HG02970 (cell line): ENCODE results near the gene ACOX3.
"Not testable (repeated sequence)": the region's sequence is repeated elsewhere in the genome, so short reads cannot be mapped to it uniquely, and the experiment has no call there.

Experiments
- ATAC-seq: cut with Tn5 transposase; IDR thresholded peaks from one replicate; pipeline ENCODE4 v1.9.1; 2021; ENCODE audit warnings: mild to moderate bottlenecking, moderate library complexity, moderate number of reproducible peaks; ENCODE audit not compliant: unreplicated experiment, low FRiP score

The ACOX3 gene

DNA sequence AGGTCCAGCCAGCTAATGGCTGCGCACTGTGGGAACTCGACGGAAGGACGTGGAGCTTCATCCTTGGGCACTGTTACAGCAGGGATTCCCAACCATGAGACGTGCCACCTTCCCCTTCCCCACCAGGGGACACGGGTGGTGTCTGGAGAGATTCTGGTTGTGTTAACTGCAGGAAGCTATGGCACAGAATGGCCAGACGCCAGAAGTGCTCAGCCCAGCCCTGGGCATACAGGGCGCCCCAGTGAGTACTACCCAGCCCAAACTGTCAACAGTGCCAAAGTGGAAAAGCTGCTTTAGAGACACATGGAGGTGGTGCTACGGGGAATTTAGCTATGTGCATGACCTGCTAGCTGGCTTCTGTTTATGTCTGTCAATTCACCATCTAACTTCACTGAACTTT is 32.8 kb downstream of the ACOX3 start:
- ATAC-seq: no peak

DNA sequence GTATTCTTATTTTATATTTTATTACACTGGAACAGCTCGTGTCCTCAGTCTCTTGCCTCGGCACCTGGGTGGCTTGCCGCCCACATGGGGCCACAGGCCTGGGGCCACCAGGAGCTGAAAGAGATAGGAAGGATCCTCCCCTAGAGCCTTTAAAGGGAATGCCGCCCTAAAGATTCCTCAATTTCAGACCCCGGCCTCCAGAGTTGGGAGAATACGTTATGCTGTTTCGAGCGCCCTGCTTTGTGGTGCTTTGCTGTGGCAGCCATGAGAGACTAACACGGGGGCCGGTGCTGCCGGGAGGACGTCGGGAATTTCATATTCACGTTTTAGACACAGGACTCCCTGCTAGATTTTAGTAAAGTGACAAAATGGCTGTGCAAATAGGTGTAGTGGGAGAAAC is 33.2 kb downstream of the ACOX3 start:
- no peak for ATAC-seq

DNA sequence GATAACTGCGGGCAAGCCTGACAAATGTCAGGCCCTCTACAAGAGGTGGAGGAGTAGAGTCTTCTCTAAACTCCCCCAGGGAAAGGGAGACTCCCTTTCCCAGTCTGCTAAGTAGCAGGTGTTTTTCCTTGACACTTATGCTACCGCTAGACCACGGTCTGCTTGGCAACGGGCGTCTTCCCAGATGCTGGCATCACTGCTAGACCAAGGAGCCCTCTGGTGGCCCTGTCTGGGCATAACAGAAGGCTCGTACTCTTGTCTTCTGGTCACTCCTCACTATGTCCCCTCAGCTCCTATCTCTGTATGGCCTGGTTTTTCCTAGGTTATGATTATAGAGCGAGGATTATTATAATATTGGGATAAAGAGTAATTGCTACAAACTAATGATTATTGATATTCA is 33.6 kb downstream of the ACOX3 start:
- not testable (repeated sequence) for ATAC-seq

DNA sequence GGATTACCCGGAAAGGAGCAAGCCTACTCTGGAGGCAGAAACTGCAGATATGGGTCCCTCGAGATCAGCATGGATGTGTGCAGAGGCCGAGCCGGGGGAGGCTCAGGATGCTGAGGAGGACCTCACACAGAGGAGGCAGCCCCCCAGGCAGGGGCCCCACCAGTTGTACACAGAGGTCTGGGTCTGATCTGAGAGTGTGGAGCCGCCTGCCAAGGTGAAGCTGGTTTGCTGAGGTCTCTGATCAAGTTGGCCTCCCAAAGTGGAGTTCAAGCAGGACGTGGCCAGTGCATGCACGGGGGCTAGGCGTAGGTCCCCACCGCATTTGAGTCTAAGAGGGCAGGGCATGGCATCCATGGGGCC is 35.0 kb downstream of the ACOX3 start:
- ATAC-seq: no peak

DNA sequence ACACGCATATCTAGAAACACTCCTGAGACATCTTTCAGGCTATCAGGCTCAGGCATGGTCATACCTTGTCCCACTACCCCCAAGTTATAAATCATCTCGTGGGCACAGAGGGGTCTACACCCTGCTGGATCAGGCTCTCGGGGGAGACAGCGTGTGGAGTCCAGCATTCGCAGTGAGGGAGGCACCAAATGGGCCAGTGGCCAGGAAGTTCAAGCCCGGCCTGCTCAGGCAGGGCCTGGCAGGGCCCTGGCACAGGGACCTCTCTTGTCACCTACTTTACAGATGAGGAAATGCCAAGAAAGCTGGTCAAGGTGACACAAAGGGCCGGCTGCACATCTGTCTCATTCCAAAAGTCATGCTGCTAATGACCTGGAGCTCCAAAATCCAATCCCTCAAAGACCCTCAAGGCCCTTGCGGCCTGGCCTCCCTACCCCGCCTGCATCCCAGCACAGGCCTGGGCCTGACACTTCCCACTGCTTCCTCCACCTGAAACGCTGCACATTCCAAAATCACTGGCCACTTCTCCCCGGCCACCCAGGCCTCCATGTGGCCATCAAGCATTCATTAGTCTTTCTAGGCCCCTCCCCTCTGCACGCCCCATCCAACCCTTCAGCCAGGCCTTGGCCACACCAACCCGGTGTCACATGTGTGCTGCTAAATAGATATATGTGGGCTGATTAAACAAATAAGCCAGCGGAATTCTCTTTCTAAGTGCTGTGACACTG is 35.6 kb downstream of the ACOX3 start:
- no peak for ATAC-seq

DNA sequence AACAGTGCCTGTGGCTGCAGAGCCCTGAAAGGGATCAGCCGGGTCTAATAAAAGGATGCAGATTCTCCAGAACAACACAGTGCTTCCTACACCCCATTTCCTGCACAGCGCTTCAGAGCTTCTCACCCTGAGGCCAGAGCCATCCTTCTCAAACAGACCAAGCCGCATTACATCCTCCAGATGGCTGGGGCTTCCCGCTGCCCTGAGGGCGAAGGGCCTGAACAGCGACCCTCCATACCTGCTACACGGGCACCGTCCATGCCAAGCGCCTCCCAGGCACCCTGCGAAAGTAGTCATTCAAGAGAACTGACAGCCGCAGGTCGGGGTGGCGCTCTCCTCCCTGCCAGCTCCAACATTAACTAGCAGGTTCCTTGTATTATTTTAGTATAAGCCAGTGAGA is 36.5 kb downstream of the ACOX3 start:
- no peak for ATAC-seq

DNA sequence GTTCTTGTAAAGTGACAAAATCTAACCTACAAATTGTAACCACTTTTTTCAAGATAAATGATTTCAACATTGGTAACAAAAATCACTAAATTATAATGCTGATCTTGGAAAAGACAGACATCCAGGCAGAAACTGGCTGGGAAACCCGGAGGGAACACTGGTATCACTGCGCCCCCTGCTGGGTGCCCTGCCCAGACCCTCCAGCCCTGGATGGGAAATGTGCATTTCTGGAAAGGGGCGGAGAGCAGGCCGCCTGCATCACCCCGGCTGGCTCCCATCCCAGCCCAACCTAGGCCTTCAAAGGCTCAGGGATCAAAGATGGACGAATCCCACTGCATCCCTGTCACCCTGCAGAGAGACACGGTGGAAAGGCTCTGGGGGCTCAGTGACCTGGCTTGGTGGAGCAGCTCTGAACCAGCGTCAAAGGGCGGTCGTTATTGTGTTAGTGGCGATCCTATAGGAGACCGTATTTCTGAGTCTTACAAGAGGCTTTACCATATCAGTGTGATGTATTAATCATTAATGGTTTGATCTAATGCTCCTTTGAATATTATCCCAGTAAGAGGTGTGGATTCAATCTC is 37.3 kb downstream of the ACOX3 start:
- no peak for ATAC-seq

DNA sequence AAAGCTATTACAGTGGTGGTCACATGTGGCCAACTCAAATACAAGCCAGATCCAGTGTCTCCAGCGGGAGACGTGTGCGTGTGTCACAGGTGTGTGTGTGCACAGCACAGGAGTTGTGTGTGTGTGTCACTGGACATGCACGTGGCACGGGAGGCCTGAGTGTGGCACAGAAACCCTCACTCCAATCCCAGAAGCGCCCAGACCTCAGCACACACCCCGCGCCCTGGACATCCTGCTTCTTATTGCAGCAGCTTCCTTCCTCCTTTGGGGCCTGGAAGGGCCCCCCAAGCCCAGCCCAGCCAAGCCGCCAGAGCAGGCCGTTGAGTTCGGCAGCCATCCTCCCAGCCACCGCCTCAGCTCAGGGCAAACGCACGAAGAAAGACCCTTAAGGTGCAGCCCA is 37.9 kb downstream of the ACOX3 start:
- ATAC-seq: no peak

DNA sequence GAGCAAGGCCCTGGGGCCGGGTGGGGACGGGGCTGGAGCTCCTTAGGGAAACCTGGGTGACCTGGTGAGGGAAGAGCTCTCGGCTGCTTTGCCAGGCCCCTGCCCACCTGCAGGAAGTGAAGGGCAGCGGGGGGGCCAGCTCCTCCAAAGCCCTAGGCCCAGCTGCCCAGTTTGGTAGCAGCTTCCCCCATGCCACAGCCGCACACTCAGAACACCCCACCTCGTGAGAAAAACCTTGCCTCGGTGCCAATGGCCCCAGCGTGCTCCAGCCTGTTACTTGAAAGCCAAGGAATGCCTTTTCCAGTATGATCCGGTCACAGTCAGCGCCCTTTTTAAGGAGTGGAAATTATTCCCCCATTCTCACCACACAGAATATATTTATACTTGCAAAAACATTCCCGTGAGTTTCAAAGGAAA is 38.3 kb downstream of the ACOX3 start:
- ATAC-seq: no peak

DNA sequence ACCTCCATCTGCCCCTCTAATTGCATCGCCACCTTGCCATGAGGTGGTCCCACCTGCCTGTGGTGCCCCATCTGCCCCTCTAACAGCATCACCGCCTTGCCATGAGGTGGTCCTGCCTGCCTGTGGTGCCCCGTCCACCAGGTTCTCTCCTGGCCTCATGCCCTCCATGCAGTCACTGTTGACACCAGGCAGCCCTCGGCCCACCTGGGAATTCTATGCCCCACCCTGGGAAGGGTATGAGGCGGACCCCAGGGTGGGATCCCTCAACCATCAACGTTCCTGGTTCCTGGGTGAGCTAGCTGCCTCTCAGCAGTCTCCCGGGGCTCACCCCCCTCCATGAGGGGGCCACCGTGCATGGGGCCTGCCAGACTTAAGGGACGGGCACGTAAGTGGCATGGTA is 38.9 kb downstream of the ACOX3 start:
- no peak for ATAC-seq

DNA sequence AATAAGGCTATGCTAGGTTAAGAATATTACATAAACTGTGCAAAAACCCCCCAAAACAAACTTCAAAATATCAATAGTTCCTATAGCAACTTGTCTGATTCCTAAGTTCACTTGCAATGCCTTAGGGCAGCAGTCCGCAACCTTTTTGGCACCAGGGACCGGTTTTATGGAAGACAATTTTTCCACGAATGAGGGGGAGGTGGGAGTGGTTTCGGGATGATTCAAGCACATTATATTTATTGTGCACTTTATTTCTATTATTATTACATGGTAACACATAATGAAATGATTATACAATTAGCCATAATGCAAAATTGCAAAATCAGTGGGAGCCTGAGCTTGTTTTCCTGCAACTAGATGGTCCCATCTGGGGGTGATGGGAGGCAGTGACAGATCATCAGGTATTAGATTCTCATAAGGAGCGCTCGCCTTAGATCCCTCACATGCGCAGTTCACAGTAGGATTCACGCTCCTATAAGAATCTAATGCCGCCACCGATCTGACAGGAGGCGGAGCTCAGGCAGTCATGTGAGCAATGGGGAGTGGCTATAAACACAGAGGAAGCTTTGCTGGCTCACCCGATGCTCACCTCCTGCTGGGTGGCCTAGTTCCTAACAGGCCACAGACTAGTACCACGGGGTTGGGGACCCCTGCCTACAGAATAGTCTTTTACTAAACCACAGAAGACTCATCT is 39.7 kb downstream of the ACOX3 start:
- ATAC-seq: no peak

DNA sequence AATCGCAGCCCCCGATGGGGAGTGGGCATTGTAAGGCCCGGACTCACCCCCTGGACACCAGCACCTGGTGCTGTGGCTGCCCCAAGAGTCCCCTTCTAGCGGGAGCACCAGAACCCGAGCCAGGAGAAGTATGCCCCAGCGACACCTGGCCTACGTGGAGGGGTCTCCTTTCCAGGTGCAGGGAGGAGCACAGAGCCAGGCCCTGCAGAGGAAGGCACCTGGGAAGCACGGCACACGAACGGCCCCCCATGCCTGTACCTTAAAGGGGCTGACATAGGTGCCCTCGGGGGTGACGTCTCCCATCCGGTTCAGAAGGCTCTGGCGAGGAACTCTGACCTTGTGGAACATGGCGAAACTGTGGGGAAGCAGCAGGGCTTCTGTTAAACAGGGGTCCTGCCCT is 41.2 kb downstream of the ACOX3 start:
- ATAC-seq: no peak

DNA sequence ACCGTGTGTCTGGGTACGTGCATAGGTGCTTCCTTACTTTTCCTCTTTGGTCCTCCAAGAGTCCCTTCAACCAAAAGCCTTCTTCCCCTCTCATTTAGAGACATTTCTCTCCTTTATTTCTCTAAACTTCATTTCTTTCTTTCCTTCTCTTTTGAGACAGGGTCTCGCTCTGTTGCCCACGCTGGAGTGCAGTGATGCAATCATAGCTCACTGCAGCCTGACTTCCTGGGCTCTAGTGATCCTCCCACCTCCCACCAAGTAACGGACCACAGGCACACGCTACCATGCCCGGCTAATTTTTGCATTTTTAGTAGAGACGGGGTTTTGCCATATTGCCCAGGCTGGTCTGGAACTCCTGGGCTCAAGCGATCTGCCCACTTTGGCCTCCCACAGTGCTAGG is 42.2 kb downstream of the ACOX3 start:
- ATAC-seq: no peak

DNA sequence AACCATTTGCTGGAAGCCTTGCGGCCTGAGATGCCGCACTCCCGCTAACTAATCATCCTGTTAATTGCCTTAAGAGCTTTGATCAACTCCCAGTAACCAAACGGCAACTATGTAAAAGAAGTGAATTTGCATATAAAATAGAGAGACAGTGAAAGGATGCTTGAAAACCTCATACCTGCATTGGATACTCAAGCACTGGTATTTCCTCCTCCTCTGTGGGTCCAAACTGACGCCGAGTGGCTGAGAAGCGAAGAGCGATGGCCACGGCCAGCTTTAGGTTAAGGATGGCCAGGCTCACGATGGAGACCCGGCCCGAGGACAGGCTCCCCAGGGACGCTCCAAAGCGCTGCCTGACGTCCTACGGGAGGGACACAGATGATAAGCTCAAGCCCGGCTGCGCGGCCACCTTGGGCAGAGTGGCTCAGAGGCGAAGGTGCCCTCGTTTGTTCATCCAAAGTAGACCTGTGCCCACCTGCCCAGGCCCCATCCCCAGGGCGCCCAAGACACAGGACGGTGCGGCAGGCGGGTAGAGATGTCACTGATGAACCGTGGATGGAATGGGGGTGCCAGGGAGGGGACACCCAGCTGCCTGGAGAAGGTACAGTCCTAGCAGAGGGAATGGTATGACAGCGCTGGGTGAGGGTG is 43.6 kb downstream of the ACOX3 start:
- ATAC-seq: no peak

DNA sequence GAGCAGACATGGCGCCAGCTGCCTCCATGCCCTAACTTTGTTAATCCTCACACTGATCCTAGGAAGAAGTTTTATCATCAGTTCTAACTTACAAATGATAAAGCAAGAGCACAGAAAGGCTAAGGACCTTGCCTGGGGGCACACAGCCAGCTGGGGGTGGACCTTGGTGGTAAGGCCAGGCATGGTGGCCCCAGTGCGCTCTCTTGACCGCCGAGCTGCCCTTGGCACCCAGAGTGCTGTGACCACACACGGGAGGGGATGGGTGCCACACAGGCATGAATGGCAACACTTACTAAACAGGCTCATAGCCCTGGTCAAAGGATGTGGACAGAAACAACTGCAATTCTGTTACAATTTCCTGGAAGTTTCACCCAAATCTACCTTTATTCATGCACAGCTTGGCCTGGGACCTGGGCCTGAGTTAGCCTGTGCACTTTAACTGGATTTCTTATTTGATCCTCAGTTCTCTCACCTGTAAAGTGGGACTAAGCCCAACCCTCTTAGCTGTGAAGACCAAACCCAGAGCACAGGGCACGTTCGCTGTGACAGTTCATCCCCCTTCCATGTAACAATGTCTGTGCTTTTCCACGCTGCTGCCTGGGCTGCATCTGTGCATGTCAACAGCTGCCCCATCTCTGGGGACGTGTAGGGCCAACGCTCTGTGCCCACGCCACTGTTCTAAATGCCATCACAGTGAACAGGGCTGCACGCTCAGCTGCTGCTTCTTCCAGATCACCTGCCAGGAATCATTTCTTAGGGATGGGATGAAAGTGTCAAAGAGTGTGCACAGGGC is 44.8 kb downstream of the ACOX3 start:
- ATAC-seq: no peak

DNA sequence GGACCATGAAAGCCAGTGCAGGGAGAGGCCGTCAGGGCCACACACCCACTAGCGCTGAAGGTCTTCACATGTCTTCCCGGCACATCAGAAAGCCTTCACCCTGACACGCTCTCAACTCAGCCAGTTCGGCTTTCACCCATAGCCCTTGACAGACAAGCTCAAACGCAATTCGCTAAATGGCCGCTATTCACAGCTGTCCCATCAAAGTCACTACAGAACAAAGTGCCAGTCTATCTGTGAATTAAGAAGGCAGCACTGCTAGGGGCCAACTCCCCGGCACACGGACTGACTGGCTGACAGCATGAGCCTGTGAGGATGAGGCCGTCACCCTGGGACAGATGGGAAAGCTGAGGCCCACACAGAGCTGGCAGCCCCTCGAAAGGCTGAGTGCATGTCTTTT is 45.7 kb downstream of the ACOX3 start:
- ATAC-seq: no peak

DNA sequence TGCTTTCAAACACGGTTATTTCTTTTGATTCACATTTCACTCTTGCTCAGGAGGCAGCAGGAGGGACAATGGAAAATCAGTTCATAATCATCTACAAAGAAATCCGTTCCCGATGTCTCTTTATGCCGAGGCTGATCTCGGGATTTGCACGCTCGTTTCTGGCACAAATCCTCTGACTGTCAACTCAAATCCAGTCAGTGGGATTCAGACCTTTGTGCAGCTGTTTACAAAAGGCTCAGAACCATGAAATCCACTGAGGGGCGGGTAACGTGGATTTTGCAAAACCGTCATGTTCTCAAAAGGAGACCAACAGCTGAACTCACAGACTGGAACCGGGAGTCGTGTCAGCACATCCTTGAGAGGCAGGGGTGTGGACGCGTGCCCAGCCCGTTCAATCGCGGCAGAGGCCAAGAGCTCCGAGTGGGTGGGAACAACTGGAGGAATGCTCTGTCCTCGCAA is 46.4 kb downstream of the ACOX3 start:
- ATAC-seq: no peak

DNA sequence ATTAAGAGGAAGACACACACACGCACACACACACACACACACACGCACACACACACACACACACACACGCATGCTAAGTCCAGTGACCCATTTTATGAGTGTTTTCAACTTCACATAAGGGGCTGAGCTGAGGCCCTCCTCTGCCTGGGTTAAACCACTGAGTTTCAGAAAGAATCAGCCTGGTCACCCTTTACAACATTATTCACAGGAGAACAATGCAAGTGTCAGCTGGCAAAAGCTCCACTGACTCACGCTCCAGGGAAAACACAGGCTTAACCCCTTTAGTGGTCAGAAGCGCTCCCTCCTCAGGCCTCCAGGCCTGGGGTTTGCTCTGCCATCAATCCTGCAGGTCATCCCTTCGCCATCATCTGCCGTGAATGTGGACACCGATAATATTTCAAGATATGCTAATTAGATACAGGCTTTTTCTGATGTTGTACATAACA is 46.9 kb downstream of the ACOX3 start:
- no peak for ATAC-seq

DNA sequence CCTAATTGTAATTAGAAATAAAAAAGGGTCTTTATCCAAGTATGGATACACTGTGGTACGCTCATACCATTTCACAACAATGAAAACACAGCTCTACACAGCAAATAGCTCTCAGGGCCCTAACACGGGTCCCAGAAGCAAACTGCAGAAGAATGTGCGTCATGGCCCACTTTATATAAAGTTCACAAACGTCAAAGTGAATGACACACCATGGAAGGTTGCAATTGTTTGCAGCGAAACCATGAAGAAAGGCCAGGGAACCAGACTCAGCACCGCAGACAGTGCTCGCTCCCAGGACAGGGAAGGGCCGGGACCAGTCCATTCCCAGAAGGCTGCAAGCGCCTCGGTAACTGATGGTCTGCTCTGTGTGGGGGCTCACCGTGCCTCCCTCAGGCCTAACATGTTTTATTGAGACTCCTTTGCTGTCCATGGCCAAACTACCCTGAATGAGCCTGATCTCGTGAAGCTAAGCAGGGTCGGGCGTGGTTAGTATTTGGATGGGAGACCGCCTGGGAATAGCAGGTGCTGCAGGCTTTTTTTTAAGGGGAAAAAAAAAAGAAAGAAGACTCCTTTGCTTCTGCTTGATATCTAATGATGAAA is 47.8 kb downstream of the ACOX3 start:
- no peak for ATAC-seq

DNA sequence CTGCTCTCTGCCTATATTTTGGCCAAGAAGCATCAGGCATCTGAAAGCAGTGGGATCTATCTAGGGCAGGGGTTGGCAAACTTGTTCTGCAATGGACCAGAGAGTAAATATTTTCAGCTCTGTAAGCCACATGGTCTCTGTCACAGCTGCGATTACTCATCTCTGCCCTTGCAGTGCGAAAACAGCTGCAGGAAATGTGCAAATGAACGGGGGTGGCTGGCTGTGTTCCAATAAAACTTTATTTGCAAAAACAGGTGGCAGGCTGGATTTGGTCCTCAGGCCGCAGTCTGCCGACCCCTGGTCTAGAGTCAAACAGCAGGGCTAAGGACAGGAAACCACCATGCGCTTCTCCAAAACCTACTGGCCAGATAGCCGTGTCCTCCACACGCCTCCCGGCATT is 48.6 kb downstream of the ACOX3 start:
- peak; percentile 47 for ATAC-seq
